Stimulated activated CD4-positive, alpha-beta T cell treated with anti-CD3 and anti-CD28 coated beads, Interleukin-15, amount 100 ng/mL, for 48 hours (primary cell): ENCODE results near the gene SMYD5.

ENCODE experiments used
- DNase-seq, 2 donors: peaks; one replicate each; pipeline ENCODE4 v3.0.0-alpha.2; 2020; ENCODE audit warnings: low read depth in 2 of 2

The SMYD5 gene

GRCh38 chr2:73238976-73239375 lies 24.9 kb downstream of the SMYD5 start:
- DNase-seq, result no peak

- DNase-seq, result no peak
These were observed 25.7 kb downstream of the SMYD5 start for GRCh38 chr2:73239776-73240175.

- DNase-seq, result no peak
These were observed 30.0 kb downstream of the SMYD5 start for GRCh38 chr2:73243884-73244570.

- no peak for DNase-seq
These were observed 30.5 kb downstream of the SMYD5 start for GRCh38 chr2:73244580-73244979.

GRCh38 chr2:73246850-73247249 lies 32.8 kb downstream of the SMYD5 start:
- no peak for DNase-seq

GRCh38 chr2:73249636-73250035 lies 35.6 kb downstream of the SMYD5 start:
- no peak for DNase-seq

GRCh38 chr2:73250872-73251846 lies 37.1 kb downstream of the SMYD5 start:
- DNase-seq, result no peak

- no peak for DNase-seq
These were observed 38.4 kb downstream of the SMYD5 start for GRCh38 chr2:73252238-73253027.

GRCh38 chr2:73253400-73253799 lies 39.4 kb downstream of the SMYD5 start:
- DNase-seq, result no peak

- DNase-seq, result no peak
These were observed 39.9 kb downstream of the SMYD5 start for GRCh38 chr2:73253901-73254300.

GRCh38 chr2:73254343-73255006 lies 40.4 kb downstream of the SMYD5 start:
- DNase-seq, result no peak

GRCh38 chr2:73255007-73255644 lies 41.1 kb downstream of the SMYD5 start:
- DNase-seq, result no peak

GRCh38 chr2:73255907-73256617 lies 42.0 kb downstream of the SMYD5 start:
- DNase-seq, result no peak

GRCh38 chr2:73256618-73256922 lies 42.5 kb downstream of the SMYD5 start:
- DNase-seq, result no peak

- no peak for DNase-seq
These were observed 43.0 kb downstream of the SMYD5 start for GRCh38 chr2:73257021-73257420.

- DNase-seq, result no peak
These were observed 43.5 kb downstream of the SMYD5 start for GRCh38 chr2:73257425-73258125.

- DNase-seq, result no peak
These were observed 44.3 kb downstream of the SMYD5 start for GRCh38 chr2:73258186-73258912.

- no peak for DNase-seq
These were observed 44.8 kb downstream of the SMYD5 start for GRCh38 chr2:73258913-73259215.

GRCh38 chr2:73259276-73259675 lies 45.2 kb downstream of the SMYD5 start:
- no peak for DNase-seq
